Upper lobe of left lung (tissue), 6 donors: ENCODE data around the gene HSPA8. TPM values are rescaled to one million over a fixed set of nuclear protein-coding genes. Genes with fewer than 3 reads are reported as not detected.

Experiments
- ATAC-seq, 2 donors: fragments of 200-7000 bp; cut with Tn5 transposase; one replicate each; pipeline ENCODE4 v1.9.1; 2022; ENCODE audit warnings: mild to moderate bottlenecking in 2 of 2, moderate library complexity in 2 of 2; ENCODE audit not compliant: low FRiP score in 2 of 2
- DNase-seq, 2 donors: peaks; one replicate each; pipeline ENCODE4 v3.0.0-alpha.2; 2019 to 2020
- H3K27ac ChIP-seq, 4 donors: fragments of 200-600 bp; sonication (generic); one replicate each; pipeline ENCODE4 v1.5.1; 2016 to 2019
- H3K27me3 ChIP-seq, 4 donors: fragments of 200-600 bp; sonication (generic); one replicate each; pipeline ENCODE4 v1.5.1; 2017 to 2019
- H3K36me3 ChIP-seq, 4 donors: fragments of 200-600 bp; sonication (generic); one replicate each; pipeline ENCODE4 v1.5.1; 2016 to 2019
- H3K4me1 ChIP-seq, 4 donors: fragments of 200-600 bp; sonication (generic); one replicate each; pipeline ENCODE4 v1.5.1; 2018 to 2019
- H3K4me3 ChIP-seq, 4 donors: fragments of 200-600 bp; sonication (generic); one replicate each; pipeline ENCODE4 v1.5.1; 2017 to 2019; ENCODE audit warnings: mild to moderate bottlenecking in 2 of 4, moderate library complexity in 1 of 4
- H3K9me3 ChIP-seq, 4 donors: fragments of 200-600 bp; sonication (generic); one replicate each; pipeline ENCODE4 v1.5.1; 2018 to 2019
- EP300 ChIP-seq, 4 donors: sonication (generic); formaldehyde crosslinking; IDR thresholded peaks; one replicate each; pipeline ENCODE4 v1.5.1; 2017; ENCODE audit warnings: antibody characterized with exemption in 4 of 4, control low read depth in 2 of 4
- POLR2A ChIP-seq, 4 donors: fragments of 450-650 bp; IDR thresholded peaks; one replicate each; pipeline ENCODE4 v1.5.1; 2016 to 2017; ENCODE audit warnings: antibody characterized with exemption in 4 of 4, mild to moderate bottlenecking in 2 of 4
- POLR2AphosphoS5 ChIP-seq, 2 donors: sonication (generic); formaldehyde crosslinking; IDR thresholded peaks; one replicate each; pipeline ENCODE4 v1.5.1; 2017; ENCODE audit warnings: antibody characterized with exemption in 2 of 2
- WGBS, 2 donors: methylation state at CpG; one replicate each; pipeline ENCODE4 v1.1.5; 2017 to 2018; 5-methylcytosine and 5-hydroxymethylcytosine counted together
- total RNA-seq, 6 donors: library from RNA; depleted of rRNA in 4 of 6; stranded (reverse); fragments of >200 nt in 4 of 6; gene quantifications; one replicate each; pipeline versions ENCODE4 v1.1.0 to v1.2.1, GENCODE V29; 2016 to 2021
- TF ChIP-seq, protein P1 (sequence below), 6 experiments: fragments of 450-650 bp in 4 of 6; fragments of 200-600 bp in 2 of 6; sonication (generic) in 2 of 6; IDR thresholded peaks; one replicate each; pipeline ENCODE4 v1.5.1; 2016 to 2019; ENCODE audit warnings: antibody characterized with exemption in 6 of 6
- donor health status: DM: no; HTN: no; CAD: no; lungs with moderate emphysema.
- donor health status: DM: no; HTN: yes; CAD: no; lungs with severe emphysema.

Gene HSPA8
- total RNA-seq, 6 donors from 2014 or later: 261 to 942 (median 659) TPM

DNA sequence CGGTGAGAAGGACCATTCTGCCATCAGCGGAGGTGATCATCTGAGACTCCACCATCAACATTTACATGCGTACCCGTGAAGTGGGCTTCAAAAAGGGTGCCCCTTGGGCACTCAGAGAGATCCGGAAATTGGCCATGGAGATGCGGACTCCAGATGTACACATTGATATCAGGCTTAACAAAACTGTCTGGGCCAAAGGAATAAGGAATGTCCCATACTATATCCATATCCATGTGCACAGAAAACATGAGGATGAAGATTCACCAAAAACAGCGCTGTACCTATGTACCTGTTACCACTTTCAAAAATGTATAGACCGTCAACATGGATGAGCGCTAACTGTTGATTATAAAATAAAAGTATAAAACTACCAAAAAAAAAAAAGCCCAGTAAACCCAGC, 10.8 kb downstream of the HSPA8 start:
- Histone ChIP-seq H3K4me3 (no peak overlapping the region), H3K4me1 (peaks cover under 1 to 20% (median 6%) of the 10 kb centered on the region in 4 donors), H3K36me3 (peaks cover 4 to 26% (median 16%) of the 10 kb centered on the region in 4 donors), H3K27me3 (no peaks in the 10 kb centered on the region), H3K27ac (no peak overlapping the region), H3K9me3 (no peaks in the 10 kb centered on the region)
- ATAC-seq: no peak
- DNase-seq: no peak
- TF ChIP-seq POLR2A (IDR thresholded peaks at IDR 0.05) (no peak), EP300 (IDR thresholded peaks at IDR 0.05) (no peak), POLR2AphosphoS5 (IDR thresholded peaks at IDR 0.05) (no peak)
- TF ChIP-seq, protein P1, sequence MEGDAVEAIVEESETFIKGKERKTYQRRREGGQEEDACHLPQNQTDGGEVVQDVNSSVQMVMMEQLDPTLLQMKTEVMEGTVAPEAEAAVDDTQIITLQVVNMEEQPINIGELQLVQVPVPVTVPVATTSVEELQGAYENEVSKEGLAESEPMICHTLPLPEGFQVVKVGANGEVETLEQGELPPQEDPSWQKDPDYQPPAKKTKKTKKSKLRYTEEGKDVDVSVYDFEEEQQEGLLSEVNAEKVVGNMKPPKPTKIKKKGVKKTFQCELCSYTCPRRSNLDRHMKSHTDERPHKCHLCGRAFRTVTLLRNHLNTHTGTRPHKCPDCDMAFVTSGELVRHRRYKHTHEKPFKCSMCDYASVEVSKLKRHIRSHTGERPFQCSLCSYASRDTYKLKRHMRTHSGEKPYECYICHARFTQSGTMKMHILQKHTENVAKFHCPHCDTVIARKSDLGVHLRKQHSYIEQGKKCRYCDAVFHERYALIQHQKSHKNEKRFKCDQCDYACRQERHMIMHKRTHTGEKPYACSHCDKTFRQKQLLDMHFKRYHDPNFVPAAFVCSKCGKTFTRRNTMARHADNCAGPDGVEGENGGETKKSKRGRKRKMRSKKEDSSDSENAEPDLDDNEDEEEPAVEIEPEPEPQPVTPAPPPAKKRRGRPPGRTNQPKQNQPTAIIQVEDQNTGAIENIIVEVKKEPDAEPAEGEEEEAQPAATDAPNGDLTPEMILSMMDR (IDR thresholded peaks at IDR 0.05): no peak
- WGBS, 2 donors: 92 to 95% methylated on average over 9 of the region's 9 CpGs

- Histone ChIP-seq H3K27me3 (no peaks in the 10 kb centered on the region), H3K4me3 (no peak overlapping the region), H3K27ac (no peak overlapping the region), H3K4me1 (no peaks in the 10 kb centered on the region), H3K36me3 (peaks cover 0 to 4% (median under 1%) of the 10 kb centered on the region in 4 donors), H3K9me3 (no peaks in the 10 kb centered on the region)
- ATAC-seq: no peak
- WGBS, 2 donors: 89 to 98% methylated on average over 3 of the region's 3 CpGs
- no peak for TF ChIP-seq POLR2A (IDR thresholded peaks at IDR 0.05)
- no peak for TF ChIP-seq POLR2AphosphoS5 (IDR thresholded peaks at IDR 0.05)
- TF ChIP-seq, protein P1 (IDR thresholded peaks at IDR 0.05): no peak
- TF ChIP-seq EP300 (IDR thresholded peaks at IDR 0.05): no peak
- DNase-seq: no peak
Measured at GRCh38 chr11:123047947-123048293, 14.0 kb downstream of the HSPA8 start.

GRCh38 chr11:123047266-123047946, 14.5 kb downstream of the HSPA8 start:
- Histone ChIP-seq H3K27me3 (no peaks in the 10 kb centered on the region), H3K27ac (no peak overlapping the region), H3K9me3 (no peaks in the 10 kb centered on the region), H3K36me3 (peaks cover 0 to under 1% (median 0%) of the 10 kb centered on the region in 4 donors), H3K4me1 (no peaks in the 10 kb centered on the region), H3K4me3 (no peak overlapping the region)
- WGBS, 2 donors: 80 to 82% methylated on average over 18 of the region's 18 CpGs
- peak in 1 of 2 donors; percentile 52 for ATAC-seq
- TF ChIP-seq EP300 (IDR thresholded peaks at IDR 0.05) (no peak), POLR2A (IDR thresholded peaks at IDR 0.05) (no peak)
- TF ChIP-seq, protein P1 (IDR thresholded peaks at IDR 0.05): no peak
- DNase-seq: no peak

GRCh38 chr11:123046473-123047259, 15.3 kb downstream of the HSPA8 start:
- H3K27ac ChIP-seq: no peak overlapping the region
- H3K27me3 ChIP-seq: no peaks in the 10 kb centered on the region
- TF ChIP-seq POLR2AphosphoS5 (IDR thresholded peaks at IDR 0.05) (no peak), EP300 (IDR thresholded peaks at IDR 0.05) (no peak), POLR2A (IDR thresholded peaks at IDR 0.05) (no peak)
- TF ChIP-seq, protein P1 (IDR thresholded peaks at IDR 0.05): no peak
- DNase-seq (no peak), ATAC-seq (peak in 1 of 2 donors; percentile 8)
- no peak overlapping the region for H3K4me3 ChIP-seq
- no peaks in the 10 kb centered on the region for H3K4me1 ChIP-seq
- 89 to 91% methylated on average over 5 of the region's 5 CpGs for WGBS, 2 donors
- H3K36me3 ChIP-seq: no peaks in the 10 kb centered on the region
- no peaks in the 10 kb centered on the region for H3K9me3 ChIP-seq
